Measurements from ENCODE around the gene RPUSD3. TPM values are rescaled to one million over a fixed set of nuclear protein-coding genes. Genes with fewer than 3 reads are reported as not detected.
A peak's percentile ranks its signal among the peaks of the same experiment; 100 is the strongest.

Gene RPUSD3
- polyA plus RNA-seq, 1 donor = 29.7 TPM

DNA sequence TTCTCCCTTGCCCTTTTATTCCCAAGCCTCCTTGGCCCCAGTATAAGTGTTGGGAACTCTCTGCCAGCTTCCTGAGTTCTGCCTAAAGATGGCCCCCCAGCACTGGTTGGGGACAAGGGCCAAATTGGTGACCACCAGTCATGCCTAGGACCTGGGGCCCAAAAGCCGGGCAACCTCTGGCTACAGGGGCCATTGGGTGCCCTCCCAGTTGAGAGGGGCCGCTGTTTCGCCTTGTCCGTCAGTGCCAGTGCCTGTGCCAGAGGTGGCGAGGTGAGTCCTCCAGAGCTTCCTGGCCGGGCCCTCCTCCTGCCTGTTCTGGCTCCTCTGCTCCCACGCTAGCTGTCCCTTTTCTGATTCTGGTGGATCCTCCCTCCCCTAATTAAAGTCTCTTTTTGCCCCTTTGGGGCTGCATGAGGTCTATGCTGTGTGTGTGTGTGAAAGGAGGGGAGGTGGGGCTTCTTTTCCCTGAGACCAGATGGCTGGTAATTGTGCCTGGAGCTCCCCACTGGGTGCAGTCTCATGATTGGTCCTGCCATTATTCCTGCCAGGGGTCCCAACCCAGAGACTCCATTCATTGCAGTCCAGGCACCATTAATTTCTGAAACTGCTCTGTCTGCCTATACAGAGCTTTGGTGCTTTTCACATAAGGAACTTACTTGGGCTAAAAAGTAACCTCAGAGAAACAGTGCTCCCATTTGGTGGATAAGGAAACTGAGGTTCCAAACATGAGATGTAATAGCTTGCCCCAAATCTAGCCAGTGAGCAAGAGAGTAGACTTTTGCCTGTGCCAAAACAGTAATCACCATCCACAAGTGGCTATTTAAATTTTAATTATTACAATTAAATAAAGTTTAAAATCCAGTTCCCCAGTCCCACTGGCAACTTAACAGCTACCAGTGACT lies 36.9 kb downstream of the RPUSD3 start:
- DNase-seq (ENCODE audit: low read depth) = no peak

DNA sequence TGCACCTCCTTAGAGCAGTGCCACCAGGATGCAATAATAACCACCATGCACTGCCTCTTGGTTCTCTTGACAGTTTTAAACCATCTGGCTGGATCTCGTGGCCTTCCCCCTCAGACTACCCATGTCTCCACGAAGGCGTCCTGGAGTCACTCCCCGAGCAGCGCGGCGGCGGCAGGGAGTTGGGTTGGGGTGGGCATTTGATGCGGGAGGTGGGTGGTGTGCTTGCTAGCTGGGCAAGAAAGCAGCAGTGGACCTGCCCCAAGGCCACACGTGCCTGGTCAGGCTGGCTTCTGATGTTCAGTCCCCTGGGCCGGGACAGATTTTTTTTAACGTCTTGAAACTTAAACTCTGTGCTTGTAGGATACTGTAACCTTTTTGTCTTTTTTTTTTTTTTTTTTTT lies 37.7 kb downstream of the RPUSD3 start:
- no peak for DNase-seq (ENCODE audit: low read depth)

DNA sequence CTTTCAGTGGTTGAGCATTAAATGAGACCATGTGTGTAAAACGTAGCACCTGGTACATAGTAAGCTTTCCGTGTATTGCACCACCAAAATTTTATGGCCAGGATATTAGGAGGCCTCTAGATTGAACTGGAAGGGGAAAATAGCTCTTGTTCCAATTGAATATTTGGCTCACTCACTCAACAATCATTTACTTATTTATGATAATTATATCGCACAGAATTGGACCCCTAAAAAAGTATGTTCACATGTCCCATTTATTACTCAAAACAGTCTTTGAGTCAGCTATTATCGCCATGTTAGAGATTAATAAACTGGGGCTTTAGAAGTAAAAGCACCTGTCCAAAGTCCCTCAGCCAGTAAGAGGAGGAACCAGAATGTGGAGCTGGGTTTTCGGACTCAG lies 38.8 kb downstream of the RPUSD3 start:
- DNase-seq (ENCODE audit: low read depth) = no peak

DNA sequence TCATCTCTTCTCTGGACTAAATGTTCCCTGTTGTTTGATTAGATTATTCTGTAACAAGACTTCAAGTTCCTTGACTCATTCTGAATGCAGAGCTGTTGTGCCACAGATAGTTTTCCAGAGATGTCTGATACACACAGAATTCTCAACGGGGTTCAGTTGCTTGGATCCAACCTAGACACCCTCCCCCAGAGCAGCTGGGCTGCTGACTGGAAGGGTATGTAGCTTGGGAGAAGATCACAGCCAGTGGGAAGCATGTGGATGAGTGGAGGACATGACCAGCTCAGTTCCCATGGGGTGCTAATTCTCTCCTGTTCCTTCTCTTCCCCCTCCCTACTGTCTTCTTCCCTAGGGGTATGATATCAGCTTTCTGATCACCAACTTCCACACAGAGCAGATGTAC lies 40.3 kb downstream of the RPUSD3 start:
- no peak for DNase-seq (ENCODE audit: low read depth)

DNA sequence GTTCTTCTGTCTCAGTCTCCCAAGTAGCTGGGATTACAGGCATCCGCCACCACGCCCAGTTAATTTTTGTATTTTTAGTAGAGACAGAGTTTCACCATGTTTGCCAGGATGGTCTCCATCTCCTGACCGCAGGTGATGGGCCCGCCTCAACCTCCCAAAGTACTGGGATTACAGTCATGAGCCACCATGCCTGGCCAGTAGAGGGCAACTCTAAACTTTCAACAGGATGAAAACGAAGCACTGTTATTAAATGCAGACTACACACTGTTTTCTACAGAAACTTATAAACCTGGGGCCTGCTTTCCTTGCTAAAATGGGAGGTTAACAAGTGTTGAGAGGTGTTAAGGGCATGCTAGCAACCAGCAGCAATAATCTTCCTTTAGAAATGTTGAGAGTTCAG lies 43.3 kb downstream of the RPUSD3 start:
- DNase-seq (ENCODE audit: low read depth) = no peak

DNA sequence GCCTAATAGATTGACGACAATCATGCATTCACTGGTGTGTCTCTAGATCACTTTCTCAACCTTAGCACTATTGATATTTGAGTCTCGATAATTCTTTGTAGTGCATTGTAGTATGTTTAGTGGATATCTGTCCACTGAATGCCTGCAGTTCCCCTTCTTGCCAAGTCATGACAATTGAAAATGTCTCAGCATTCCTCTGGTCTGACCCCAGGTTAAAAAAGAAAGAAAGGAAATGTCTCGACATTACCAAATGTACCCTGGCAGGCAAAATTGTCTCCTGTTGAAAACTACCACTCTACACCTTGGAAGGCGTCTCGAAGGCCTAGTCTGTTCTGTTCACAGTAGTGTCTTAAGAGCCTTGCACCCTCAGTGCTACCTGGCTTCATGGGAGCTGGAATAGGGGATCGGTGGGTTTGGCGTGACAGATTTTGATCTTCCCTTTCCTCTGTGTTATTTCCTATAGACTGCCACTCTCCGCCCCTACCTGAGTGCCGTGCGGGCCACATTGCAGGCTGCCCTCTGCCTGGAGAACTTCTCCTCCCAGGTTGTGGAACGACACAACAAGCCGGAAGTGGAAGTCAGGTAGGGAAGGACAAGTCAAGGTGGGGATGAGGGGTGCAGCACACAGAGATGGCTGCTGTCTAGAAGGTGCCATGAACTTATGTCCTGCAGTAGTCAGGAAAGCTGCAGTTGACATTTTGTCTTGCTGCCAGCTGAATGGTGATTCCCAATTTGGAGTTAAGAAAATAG lies 46.4 kb downstream of the RPUSD3 start:
- no peak for DNase-seq (ENCODE audit: low read depth)

DNA sequence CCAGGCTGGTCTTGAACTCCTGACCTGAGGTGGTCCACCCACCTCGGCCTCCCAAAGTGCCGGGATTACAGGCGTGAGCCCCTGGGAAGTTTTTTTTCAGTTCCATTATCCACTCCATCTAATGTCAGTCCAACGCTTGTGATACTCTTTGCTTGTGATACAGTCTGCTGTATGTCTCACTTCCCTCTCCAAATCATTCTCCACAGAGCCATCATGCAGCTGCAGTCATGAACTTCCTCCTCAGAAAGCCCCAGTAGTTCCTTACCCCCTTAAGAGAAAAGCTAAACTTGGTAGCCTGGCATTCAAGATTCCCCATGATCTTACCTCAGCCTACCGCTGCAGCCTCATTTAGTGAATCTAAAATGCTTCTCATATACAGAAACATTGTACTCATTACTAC lies 48.6 kb downstream of the RPUSD3 start:
- no peak for DNase-seq (ENCODE audit: low read depth)

DNA sequence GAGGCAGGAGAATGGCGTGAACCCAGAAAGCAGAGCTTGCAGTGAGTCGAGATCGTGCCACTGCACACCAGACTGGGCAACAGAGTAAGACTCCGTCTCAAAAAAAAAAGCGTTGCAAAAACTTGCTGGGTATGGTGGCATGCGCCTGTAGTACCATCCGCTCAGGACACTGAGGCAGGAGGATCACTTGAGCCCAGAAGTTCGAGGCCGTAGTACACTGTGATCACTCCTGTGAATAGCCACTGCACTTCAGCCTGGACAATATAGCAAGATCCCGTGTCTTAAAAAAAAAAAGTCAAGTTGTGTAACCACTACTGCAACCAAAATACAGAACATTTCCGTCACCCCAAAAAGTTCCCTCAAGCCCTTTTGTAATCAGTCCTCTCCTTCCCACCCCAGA lies 49.4 kb downstream of the RPUSD3 start:
- no peak for DNase-seq (ENCODE audit: low read depth)

DNA sequence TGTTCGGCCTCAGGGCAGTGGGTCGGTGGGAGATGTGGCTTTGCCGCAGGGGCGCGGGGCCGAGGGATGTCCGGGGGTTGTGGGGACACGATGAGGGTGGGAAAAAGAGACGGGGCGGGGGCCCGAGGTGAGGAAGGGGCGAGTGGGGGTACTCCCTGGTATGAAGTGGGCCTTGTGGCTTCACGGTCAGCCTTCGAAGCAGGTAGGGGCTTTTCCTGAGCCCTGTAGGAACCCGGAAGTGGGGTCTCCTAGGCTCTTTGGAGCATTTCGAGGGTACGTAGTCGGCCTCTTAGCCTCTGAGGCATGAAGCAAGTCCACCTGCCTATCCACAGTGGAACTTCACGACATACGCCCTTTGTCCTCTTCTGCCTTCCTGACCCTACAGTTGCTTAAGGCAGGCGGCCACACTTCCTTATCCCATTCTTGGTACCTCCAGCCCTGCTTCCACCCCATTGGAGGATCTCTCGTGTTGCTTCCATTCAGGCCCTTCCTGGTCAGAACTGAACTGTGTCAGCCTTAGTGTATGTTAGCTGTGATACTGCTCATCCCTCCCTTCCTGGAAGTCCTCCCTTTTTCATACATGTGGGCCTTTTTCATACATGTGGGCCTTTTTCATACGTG lies 50.5 kb downstream of the RPUSD3 start:
- no peak for DNase-seq (ENCODE audit: low read depth)

DNA sequence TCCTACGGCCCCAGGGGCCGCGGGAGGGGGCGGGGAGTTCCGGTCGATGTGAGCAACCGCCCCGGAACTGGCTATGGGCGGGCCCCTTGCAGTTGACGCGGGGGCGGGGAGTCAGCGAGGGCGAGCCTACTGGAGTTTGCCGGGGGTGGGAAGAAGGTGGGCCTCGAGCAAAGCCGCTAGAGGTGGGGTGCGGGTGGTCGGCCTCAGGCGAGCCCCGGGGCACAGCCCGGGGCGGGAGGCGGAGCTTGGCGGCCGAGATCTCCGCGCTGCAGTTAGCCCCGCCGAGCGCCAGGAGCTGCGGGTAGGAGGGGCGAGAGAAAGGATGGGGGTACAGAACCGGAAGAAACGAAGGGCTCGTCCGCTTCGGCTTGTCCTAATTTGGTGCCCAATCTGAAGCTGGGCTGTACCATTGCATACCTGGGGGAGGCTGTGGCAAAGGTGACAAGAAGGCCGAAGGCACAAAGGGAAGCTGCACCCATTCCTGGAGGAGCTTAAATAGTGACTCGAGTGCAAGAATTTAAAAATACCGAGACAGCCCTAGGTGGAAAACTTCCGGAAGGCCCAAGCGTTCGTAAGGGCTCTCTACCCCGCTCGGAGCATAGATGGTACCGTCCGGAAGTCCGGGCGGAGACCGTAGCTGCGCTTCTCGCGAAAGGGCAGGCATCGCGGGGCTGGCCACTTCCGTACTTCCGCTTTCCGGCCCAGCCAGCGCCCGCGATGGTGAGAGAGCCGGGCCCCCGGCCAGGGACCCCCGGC lies 51.2 kb downstream of the RPUSD3 start, which contains the start of the genes ARPC4 and TADA3:
TSS of gene ARPC4 (plus strand) at position 678 of the 756 bp plus-strand sequence. CDS start at position 718, 40 bp downstream.
TSS of gene TADA3 (minus strand) at position 69 of the 756 bp plus-strand sequence. CDS start 1,007 bp downstream, outside the sequence.
- DNase-seq (ENCODE audit: low read depth) = peak; percentile 93

DNA sequence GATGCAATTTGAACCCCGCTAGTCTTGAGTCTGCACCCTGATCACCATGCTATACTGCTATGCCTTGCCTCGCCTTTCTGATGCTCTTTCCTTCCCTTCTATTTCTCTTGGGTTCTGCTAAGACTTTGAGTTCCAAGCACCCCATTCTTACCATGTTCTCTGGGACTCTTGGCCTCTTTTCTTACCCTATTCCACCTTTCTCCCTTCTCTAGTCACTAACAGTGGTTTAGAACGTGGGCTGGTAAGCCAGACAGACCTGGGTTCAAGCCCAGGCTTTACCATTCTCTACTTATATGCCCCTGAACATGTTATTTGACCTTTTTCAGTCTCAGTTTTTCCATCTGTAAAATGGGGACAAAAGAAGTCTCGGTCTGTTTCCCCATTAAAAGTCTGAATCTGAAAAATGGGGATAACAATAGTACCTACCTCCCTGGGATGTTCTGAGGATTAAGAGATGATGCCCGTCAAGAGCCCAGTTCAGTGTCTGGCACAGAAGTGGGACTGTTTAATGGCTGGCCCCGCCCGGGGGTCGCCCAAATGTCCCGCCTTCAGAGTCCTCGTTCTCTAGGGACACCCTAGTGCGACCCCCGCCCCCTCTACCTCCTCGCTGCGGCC lies 51.9 kb downstream of the RPUSD3 start:
- no peak for DNase-seq (ENCODE audit: low read depth)

DNA sequence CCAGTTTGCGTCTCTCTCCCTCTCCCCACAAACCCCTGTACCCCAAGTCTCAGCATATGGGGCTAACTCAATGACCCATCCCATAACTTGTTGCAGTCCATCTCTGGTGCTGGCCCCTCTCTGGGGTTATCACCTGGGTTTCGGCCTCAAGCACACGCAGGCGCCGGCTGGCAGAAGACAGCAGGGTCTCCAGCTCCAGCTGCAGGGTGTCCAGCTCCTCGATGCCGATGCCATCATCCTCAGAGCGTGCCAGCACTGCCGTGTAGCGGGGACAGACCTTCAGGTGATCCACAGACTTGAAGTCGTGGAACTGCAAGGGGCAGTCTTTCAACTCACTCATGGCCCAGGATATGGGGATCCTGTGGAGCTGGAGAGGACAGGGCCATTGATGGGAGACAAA lies 52.7 kb downstream of the RPUSD3 start:
- no peak for DNase-seq (ENCODE audit: low read depth)

Other genes starting within 250 kb of the RPUSD3 start
- gene MTMR14, start 194.5 kb downstream of the RPUSD3 start, polyA plus RNA-seq (ENCODE audit: insufficient read length) = 19.1 TPM
- not detected for gene CPNE9, start 140.2 kb downstream of the RPUSD3 start, polyA plus RNA-seq (ENCODE audit: insufficient read length)
- 11.7 TPM for gene BRPF1, start 112.3 kb downstream of the RPUSD3 start, polyA plus RNA-seq (ENCODE audit: insufficient read length)
- 30.0 TPM for gene OGG1, start 94.1 kb downstream of the RPUSD3 start, polyA plus RNA-seq (ENCODE audit: insufficient read length)
- gene CAMK1, start 74.1 kb downstream of the RPUSD3 start, polyA plus RNA-seq (ENCODE audit: insufficient read length) = 11.9 TPM
- 61.8 TPM for gene TADA3, start 51.5 kb downstream of the RPUSD3 start, polyA plus RNA-seq (ENCODE audit: insufficient read length)
- 75.6 TPM for gene ARPC4, start 50.9 kb downstream of the RPUSD3 start, polyA plus RNA-seq (ENCODE audit: insufficient read length)
- 35.6 TPM for gene TTLL3, start 33.7 kb downstream of the RPUSD3 start, polyA plus RNA-seq (ENCODE audit: insufficient read length)
- gene CIDEC, start 36.2 kb upstream of the RPUSD3 start, polyA plus RNA-seq (ENCODE audit: insufficient read length) = 0.22 TPM
- gene JAGN1, start 46.6 kb upstream of the RPUSD3 start, polyA plus RNA-seq (ENCODE audit: insufficient read length) = 31.7 TPM
- 1.8 TPM for gene IL17RE, start 58.8 kb upstream of the RPUSD3 start, polyA plus RNA-seq (ENCODE audit: insufficient read length)
- gene IL17RC, start 73.1 kb upstream of the RPUSD3 start, polyA plus RNA-seq (ENCODE audit: insufficient read length) = 28.4 TPM
- 36.7 TPM for gene CRELD1, start 89.8 kb upstream of the RPUSD3 start, polyA plus RNA-seq (ENCODE audit: insufficient read length)
- gene PRRT3, start 108.4 kb upstream of the RPUSD3 start, polyA plus RNA-seq (ENCODE audit: insufficient read length) = 2.3 TPM
- 37.4 TPM for gene EMC3, start 142.8 kb upstream of the RPUSD3 start, polyA plus RNA-seq (ENCODE audit: insufficient read length)
- gene FANCD2, start 182.4 kb upstream of the RPUSD3 start, polyA plus RNA-seq (ENCODE audit: insufficient read length) = 6.9 TPM

Measured in forelimb muscle (tissue), 1 donor.